ENCODE data around the gene FCHO1.

Gene FCHO1

DNA sequence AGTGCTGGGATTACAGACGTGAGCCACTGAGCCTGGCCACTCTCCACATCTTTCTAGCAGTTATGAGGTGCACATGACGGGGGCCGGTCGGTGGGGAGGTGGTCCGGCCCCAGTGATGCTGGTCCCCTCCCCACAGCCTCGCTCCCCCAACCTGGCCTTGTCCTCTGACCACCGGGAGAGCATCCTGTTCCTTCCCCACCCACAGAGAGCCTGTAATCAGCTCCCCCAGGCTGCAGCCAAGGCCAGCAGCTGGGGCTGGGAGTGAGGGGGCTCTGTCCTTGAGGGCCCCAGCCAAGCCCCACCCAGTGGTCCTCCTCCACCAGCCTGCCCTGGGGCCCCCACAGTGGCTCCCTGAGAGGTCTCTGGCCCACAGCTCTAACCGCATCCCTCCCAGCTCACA, 73.1 kb downstream of the FCHO1 start:
- in situ Hi-C loops (cut with MboI; ENCODE audit: low sequenced_read_pairs), result no loop called here

DNA sequence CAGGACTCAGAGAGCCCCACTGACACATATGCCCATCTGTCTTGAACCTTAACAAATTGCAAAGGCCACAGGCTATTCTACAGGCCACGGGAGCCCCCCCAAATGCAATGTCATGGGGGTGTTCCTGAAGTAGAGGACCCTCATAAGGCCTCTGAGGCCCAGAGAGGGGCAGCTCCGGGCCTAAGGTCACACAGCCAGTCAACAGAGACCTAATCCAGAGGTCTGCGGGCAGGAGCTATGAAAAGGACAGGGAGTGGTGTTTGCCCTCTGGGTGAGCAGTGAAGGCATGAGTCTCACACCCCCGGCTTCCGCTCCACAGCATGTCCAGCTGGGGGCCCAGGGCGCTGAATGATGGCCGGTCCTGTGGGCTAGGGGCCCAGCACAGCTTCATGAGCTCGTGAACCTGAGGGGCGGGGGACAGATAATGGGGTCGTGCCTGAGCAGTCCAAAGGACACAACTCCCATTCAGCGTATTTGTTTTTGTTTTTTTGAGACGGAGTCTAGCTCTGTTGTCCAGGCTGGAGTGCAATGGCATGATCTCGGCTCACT, 75.3 kb downstream of the FCHO1 start:
- in situ Hi-C loops (cut with MboI; ENCODE audit: low sequenced_read_pairs), result no loop called here

DNA sequence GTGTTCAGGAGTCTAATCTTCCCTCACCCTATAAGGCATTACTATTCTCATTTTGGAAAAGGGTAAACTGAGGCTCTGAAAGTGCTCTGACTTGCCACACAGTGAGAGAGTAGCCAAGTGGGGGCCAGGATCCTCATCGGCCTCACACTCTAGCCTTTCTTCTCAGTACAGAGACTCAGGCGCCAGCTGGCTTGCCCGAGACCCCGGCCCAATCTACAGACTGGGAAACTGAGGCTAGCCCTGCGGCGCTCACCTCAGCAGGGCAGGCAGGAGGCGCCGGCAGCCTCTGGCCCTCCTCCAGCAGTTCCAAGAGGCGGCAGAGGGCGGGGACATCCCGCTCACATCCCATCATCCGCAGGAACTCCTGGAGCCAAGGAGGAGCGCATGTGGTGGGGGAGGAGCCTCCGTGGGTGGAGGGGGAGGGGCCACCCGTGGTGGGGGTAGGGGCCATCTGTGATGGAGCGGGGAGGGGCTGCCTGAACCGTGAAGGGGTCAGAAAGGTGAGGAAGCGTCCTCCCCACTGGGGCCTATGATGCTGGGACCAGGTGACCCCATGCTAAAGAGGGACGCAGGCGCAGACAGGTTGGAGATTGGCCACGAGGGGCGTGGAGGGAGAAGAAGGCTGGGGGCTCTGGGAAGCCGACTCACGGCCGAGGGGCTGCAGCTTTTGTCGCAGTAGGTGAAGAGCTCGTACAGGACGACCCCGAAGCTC, 78.7 kb downstream of the FCHO1 start:
- in situ Hi-C loops (cut with MboI; ENCODE audit: low sequenced_read_pairs), result no loop called here

DNA sequence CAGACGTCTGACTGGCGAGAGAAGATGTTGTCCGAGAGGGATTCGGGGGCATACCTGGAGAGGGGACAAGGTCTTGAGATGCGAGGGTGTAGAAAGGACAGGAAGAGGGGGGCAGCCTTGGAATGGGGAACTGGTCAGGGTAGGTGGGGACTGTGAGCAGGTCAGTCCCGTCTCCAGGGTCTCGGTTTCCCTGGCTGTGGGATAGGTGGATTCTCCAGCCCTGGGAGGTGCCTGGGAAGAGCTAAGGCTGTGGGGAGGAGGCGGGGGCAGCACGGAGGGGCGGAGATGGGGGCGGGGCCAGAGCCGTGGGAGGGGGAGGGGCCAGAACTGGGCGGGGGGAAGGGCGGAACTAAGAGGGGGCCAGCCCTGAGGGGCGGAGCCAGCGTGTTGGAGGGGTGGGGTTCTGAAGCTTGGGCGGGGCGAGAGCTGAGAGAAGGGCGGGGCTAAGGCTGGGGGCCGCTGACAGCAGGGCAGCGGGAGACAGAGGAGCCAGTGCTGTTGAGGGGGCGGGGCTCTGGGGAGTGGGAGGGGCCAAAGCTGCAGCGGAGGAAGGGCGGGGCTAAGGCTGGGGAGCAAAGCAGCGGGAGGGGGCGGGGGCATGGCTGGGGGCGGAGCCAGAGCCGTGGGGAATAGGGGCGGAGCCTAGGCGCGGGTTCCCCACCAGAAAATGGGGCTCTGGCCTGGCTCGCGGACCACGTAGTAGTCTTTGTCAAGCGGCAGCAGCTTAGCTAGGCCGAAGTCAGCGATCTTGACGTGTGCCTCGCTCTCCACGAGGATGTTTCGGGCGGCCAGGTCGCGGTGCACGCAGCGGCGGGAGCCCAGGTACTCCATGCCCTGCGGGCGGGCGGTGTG, 79.5 kb downstream of the FCHO1 start:
- in situ Hi-C loops (cut with MboI; ENCODE audit: low sequenced_read_pairs), result no loop called here

DNA sequence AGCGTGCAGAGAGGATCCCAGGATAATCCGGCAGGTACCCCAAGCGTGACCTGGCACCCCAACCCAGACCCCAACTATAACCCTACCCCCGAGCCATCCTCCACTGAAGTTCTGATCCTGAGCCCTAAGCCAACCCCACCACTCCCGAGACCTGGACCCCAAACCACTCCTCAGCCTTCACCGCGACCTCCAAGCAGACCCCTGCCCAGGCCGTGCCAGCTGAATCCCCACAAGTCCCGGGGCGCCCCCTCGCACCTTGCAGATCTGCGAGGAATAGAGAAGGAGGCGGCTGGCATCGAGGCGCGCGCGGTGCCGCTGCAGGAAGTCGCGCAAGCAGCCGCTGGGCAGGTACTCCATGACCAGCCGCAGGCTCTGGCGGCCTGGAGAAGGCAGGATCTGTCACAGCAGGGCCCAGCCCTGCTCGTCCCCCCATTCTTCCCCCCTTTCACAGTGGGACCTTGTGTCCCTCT, 80.2 kb downstream of the FCHO1 start:
- in situ Hi-C loops (cut with MboI; ENCODE audit: low sequenced_read_pairs), result no loop called here

DNA sequence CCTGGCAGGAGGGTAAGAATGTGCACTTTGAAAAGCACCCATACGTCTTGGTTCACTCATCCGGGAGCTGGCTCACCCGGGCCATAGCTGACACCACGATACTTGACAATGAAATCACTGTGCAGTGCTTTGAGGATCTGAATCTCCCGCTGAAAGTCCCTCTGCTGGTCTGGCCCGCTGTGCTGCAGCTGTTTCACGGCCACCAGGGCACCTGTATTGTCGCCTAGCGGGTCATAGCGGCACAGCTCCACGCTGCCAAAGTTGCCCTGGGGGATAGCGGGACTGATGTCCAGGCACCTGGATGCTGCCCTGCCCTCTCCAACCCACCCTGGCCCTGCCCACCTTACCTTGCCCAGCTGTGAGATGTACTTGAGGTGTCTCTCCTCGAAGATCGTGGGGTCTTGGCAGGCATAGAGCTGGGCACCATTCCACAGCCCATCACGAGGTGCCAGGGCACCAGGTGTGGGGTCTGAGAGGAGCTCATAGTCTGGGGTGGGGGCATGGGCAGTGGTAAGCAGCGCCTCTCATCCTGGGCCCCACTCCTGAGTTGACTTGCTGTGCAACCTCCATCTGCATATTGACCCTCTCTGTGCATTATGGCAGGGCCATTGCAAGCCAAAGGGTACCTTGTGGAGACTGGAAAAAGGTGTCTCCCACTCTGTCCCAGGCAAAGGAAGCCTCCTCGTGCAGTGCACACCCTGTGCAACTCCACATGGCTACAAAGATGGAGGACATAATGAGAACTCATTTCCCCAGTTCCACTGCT, 81.3 kb downstream of the FCHO1 start:
- in situ Hi-C loops (cut with MboI; ENCODE audit: low sequenced_read_pairs), result no loop called here

DNA sequence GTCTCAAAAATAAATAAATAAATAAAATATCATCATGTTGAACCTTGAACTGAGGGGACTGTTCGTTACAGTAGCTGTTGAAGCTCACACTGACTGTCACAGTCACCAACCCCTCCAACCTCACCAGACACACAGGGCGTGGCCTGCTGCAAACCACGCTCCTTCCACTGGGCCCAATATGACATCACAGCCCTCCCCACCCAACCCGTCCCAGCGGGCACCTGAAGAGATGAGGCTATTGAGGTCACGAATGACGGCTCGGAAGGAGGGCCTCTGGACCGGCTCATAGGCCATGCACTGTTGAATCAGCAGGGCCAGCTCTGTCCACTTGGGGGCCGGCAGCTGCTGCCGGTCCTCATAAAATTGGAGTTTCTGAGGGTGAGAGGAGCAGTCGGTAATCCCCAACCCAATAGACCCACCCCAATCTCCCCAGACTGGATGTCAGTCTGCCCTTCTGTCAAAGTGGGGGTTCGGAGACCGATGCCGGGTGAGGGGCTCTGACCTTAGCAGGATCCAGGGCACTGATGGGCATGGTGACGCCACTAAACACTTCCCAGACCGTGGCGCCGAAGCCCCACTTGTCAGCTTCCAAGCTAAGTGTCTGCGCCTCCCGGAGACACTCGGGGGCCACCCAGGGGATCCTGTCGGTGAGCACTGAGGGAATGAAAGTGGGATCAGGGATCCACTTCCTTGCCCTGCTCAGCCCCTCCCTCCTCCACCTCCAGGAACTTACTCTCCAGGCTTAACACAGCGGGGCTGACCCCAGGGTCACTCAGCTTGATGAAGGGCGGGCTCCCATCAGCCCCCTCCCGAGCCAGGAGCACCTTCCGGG, 83.3 kb downstream of the FCHO1 start:
- in situ Hi-C loops (cut with MboI; ENCODE audit: low sequenced_read_pairs), result no loop called here

DNA sequence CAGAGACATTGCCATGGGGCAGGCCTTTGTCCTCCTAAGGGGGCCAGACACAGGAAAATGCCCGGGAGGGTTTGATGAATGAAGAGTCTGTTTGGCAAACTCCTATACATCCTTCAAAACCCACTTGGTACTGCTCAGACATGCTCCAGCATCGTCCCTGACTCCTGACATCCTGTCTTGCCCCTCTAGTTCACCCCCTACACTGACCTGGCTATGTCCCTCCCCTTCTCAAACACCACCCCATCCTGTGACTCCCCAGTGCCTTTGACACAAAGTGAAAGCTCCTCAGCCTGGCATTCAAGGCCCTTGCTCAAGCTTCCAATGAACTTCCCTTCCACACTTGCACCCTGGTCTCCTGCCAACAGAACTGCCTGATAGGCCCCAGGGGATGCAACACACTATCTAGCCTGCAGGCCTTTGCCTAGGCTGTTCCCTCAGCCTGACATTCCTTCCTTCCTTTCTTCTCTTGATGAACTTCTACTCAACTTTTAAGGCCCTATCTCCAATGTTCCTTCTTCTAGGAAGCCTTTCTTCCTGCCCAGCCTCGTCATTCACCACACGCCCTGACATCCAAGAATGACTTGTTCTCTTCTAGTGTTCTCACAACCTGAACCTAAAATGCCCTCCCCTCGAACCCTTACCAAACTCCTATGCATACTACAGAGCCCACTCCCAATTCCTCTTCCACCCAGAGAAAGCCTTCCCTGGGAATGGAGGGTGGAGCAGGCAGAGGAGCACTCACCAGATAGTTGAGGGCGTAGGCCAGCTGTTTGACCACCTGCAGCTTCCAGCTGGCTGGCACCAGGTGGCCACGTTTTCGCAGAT, 84.1 kb downstream of the FCHO1 start:
- in situ Hi-C loops (cut with MboI; ENCODE audit: low sequenced_read_pairs), result no loop called here

DNA sequence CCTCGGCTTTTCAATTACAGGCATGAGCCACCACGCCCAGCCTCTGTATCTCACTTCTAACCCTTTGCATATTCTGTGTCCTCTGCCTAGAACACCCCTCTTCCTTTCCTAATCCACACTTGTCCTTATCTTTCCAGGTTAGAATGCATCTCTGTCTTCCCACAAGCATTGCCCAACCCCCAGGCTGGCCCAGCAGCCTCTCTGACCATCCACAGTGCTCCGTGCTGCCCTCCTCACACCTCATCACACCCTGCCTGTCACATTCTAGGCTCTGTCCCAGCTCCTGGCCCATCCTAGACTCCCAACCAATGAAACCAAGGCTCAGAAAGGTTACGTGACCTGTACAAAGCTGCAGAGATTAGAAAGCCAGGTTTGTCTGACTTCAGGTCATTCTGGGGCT, 85.3 kb downstream of the FCHO1 start:
- in situ Hi-C loops (cut with MboI; ENCODE audit: low sequenced_read_pairs), result no loop called here

DNA sequence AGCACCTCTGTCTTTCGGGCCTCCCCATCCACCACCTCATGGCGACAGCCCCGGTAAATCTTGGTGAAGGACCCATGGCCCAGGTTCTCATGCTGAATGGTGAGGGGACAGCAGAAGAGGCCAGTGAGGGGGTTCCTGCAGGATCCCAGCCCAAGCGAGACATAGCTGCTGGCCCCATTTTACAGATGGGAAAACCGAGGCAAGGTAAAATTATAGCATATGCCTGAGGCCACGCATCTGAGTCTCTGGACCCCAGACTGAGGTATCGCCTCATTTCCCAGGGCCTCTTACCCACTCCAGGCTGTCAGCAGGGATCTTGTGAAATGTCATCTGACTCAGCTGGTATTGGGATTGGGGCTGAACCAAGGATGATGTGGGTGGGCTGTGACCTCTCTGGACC, 86.7 kb downstream of the FCHO1 start:
- in situ Hi-C loops (cut with MboI; ENCODE audit: low sequenced_read_pairs), result no loop called here
